ENCODE measurements around the gene ZC3HAV1. TPM values are rescaled to one million over a fixed set of nuclear protein-coding genes. Genes with fewer than 3 reads are reported as not detected.

Gene ZC3HAV1
- total RNA-seq, result 10 to 100 TPM in 1 of 10 donors, 1 to 10 TPM in 9; 4.4 to 28.3 (median 6.7) TPM
- 1 to 10 TPM; 2.7 to 4.3 TPM for polyA plus RNA-seq
- long read RNA-seq, donor 1, partial matches to known transcripts, result 0 of 2 reads
- long read RNA-seq, donor 1, other reads (novel, unspliced or antisense), result 0 of 2 reads
- long read RNA-seq, donor 2, partial matches to known transcripts, result 0 of 2 reads
- long read RNA-seq, donor 2, other reads (novel, unspliced or antisense), result 1 of 2 reads
- long read RNA-seq, donor 3, full-length matches to known transcripts, result 1 of 5 reads
- long read RNA-seq, donor 3, partial matches to known transcripts, result 3 of 5 reads
- long read RNA-seq, donor 3, other reads (novel, unspliced or antisense), result 1 of 5 reads

DNA sequence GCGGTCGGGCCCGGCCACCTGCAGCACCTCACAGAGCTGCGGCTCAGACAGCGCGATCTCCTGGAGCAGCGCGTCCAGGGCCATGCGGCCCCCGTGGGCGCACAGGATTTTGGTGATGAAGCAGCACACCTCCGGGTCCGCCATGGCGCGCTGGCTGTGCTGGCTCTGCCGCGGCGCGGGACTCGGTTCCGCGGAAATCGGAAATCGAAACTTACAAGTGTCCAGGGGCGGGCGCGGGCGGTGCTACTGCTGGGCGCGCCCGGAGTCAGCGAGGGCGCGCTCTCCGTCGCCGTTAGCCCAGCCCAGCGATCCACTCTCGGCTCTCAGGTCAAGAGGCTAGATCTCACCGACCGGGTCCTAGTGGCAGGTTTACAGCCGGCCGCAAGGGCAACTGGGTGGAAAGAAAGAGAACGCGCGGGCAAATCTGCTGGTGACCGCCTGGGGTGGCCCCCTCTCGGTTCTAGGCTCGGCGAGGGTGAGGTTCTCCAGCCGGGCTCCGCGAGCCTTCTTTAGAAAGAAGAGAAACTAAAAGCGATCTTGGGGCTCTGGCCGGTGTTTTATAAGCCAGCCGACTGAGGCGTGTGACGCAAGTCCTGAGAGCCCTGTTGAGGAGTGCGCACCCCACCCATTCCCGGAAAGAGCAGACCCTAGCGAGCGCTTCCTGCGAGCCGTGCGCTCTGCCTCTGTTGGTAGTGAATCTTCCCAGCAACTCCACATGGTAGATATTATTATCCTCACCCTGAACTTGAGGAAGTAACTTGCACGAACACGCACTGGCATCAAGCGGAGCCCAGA lies at the start of gene ZC3HAV1:
ZC3HAV1 (minus strand) TSS at position 533 of the 795 bp plus-strand sequence; CDS start at position 144, 389 bp downstream.
- ATAC-seq, result peak; percentile 93 to 96 (median 95)
- intact Hi-C loops (cut with DNase I), result loop anchor here in 2 of 10 donors (2.0 to 10.0 kb wide), 2 partner anchors 23 to 125 kb away; partner anchors contain the start of gene UBN2 (in 1 of the 2)
- 0 to 1% methylated on average over 68 of the region's 68 CpGs for WGBS, 2 donors
- H3K9me3 ChIP-seq, result no peaks in the 10 kb centered on the region
- peak within 1 kb of the TSS; percentile 84 to 99 (median 92) for H3K4me3 ChIP-seq
- H3K4me1 ChIP-seq, result peaks cover 0 to 54% (median 26%) of the 10 kb centered on the region in 9 donors
- TF ChIP-seq, protein P1, sequence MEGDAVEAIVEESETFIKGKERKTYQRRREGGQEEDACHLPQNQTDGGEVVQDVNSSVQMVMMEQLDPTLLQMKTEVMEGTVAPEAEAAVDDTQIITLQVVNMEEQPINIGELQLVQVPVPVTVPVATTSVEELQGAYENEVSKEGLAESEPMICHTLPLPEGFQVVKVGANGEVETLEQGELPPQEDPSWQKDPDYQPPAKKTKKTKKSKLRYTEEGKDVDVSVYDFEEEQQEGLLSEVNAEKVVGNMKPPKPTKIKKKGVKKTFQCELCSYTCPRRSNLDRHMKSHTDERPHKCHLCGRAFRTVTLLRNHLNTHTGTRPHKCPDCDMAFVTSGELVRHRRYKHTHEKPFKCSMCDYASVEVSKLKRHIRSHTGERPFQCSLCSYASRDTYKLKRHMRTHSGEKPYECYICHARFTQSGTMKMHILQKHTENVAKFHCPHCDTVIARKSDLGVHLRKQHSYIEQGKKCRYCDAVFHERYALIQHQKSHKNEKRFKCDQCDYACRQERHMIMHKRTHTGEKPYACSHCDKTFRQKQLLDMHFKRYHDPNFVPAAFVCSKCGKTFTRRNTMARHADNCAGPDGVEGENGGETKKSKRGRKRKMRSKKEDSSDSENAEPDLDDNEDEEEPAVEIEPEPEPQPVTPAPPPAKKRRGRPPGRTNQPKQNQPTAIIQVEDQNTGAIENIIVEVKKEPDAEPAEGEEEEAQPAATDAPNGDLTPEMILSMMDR (IDR thresholded peaks at IDR 0.05), result peak in 1 of 9 donors; percentile 23
- peak within 1 kb of the TSS; percentile 92 to 100 (median 97) for H3K27ac ChIP-seq
- peak; percentile 83 to 91 for DNase-seq
- no peaks in the 10 kb centered on the region for H3K27me3 ChIP-seq
- no peaks in the 10 kb centered on the region for H3K36me3 ChIP-seq

GRCh38 chr7:139153832-139154231 lies 44.3 kb upstream of the ZC3HAV1 start:
- Histone ChIP-seq H3K9me3 (peaks cover 0 to 9% (median 5%) of the 10 kb centered on the region in 11 donors), H3K27me3 (no peaks in the 10 kb centered on the region), H3K4me1 (peaks cover 0 to 4% (median 0%) of the 10 kb centered on the region in 9 donors), H3K4me3 (no peak overlapping the region), H3K27ac (no peak overlapping the region), H3K36me3 (peaks cover 0 to 6% (median 0%) of the 10 kb centered on the region in 9 donors)
- intact Hi-C loops (cut with DNase I), result no loop called here
- WGBS, 2 donors, result 15 to 30% methylated on average over 2 of the region's 2 CpGs
- DNase-seq (no peak), ATAC-seq (no peak)
- TF ChIP-seq, protein P1 (IDR thresholded peaks at IDR 0.05), result no peak

DNA sequence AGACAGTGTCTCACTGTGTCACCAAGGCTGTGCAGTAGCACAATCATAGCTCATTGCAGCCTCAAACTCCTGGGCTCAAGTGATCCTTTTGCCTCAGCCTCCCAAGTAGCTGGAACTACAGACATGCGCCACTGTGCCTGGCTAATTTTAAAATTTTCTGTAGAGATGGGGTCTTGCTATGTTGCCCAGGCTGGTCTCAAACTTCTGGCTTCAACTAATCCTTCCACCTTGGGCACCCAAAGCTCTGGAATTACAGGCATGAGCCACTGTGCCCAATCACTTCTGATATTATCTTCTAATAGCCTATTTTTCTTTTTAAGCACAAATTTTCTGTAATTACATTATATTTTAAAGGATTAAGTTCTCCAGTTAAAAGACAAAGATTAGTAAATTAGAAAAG lies 42.6 kb upstream of the ZC3HAV1 start:
- DNase-seq, result no peak
- Histone ChIP-seq H3K27me3 (no peaks in the 10 kb centered on the region), H3K4me3 (no peak overlapping the region), H3K27ac (no peak overlapping the region), H3K9me3 (no peaks in the 10 kb centered on the region), H3K36me3 (peaks cover 0 to 23% (median 4%) of the 10 kb centered on the region in 9 donors), H3K4me1 (peaks cover 0 to 4% (median 0%) of the 10 kb centered on the region in 9 donors)
- WGBS, 2 donors, result 92 to 98% methylated on average over 1 of the region's 1 CpG
- intact Hi-C loops (cut with DNase I), result no loop called here
- no peak for ATAC-seq
- TF ChIP-seq, protein P1 (IDR thresholded peaks at IDR 0.05), result no peak

GRCh38 chr7:139139150-139139549 lies 29.6 kb upstream of the ZC3HAV1 start:
- ATAC-seq, result no peak
- H3K27me3 ChIP-seq, result no peaks in the 10 kb centered on the region
- no peak overlapping the region for H3K4me3 ChIP-seq
- no peak overlapping the region for H3K27ac ChIP-seq
- H3K9me3 ChIP-seq, result no peaks in the 10 kb centered on the region
- peaks cover 0 to 43% (median 0%) of the 10 kb centered on the region in 9 donors for H3K36me3 ChIP-seq
- WGBS, 2 donors, result 85 to 94% methylated on average over 4 of the region's 4 CpGs
- no peak for DNase-seq
- intact Hi-C loops (cut with DNase I), result no loop called here
- TF ChIP-seq, protein P1 (IDR thresholded peaks at IDR 0.05), result no peak
- H3K4me1 ChIP-seq, result peaks cover 0 to 6% (median 4%) of the 10 kb centered on the region in 9 donors
